Stimulated activated naive CD4-positive, alpha-beta T cell treated with Interleukin-2 at 50 U/mL for 16 hours (primary cell): ENCODE data around the gene ADORA1.

Experiments
- DNase-seq: peaks from one replicate; lab custom pipeline; 2025; lab: John Stamatoyannopoulos, UW

ADORA1 gene

GRCh38 chr1:203122159-203122558 lies 5.4 kb upstream of the ADORA1 start:
- DNase-seq = no peak

GRCh38 chr1:203124011-203124410 lies 3.5 kb upstream of the ADORA1 start:
- DNase-seq = no peak

GRCh38 chr1:203124546-203125317 lies 2.8 kb upstream of the ADORA1 start:
- no peak for DNase-seq

GRCh38 chr1:203126151-203126865 lies 1.2 kb upstream of the ADORA1 start:
- no peak for DNase-seq

GRCh38 chr1:203126866-203127665 lies 460 bp upstream of the ADORA1 start:
- DNase-seq = no peak

- no peak for DNase-seq
Observed at GRCh38 chr1:203128431-203128715, 847 bp downstream of the ADORA1 start.

- no peak for DNase-seq
Observed at GRCh38 chr1:203128716-203129500, 1.4 kb downstream of the ADORA1 start.

GRCh38 chr1:203129501-203130231 lies 2.1 kb downstream of the ADORA1 start:
- no peak for DNase-seq

- DNase-seq = no peak
Observed at GRCh38 chr1:203130358-203130985, 2.9 kb downstream of the ADORA1 start.

GRCh38 chr1:203131548-203132200 lies 4.1 kb downstream of the ADORA1 start:
- no peak for DNase-seq

- no peak for DNase-seq
Observed at GRCh38 chr1:203133970-203134725, 6.6 kb downstream of the ADORA1 start.

- DNase-seq = no peak
Observed at GRCh38 chr1:203135636-203136305, 8.2 kb downstream of the ADORA1 start.

GRCh38 chr1:203136409-203137042 lies 9.0 kb downstream of the ADORA1 start:
- DNase-seq = no peak

GRCh38 chr1:203137324-203137723 lies 9.8 kb downstream of the ADORA1 start:
- no peak for DNase-seq

- DNase-seq = no peak
Observed at GRCh38 chr1:203138066-203138465, 10.5 kb downstream of the ADORA1 start.

- no peak for DNase-seq
Observed at GRCh38 chr1:203139976-203140475, 12.5 kb downstream of the ADORA1 start.

- DNase-seq = no peak
Observed at GRCh38 chr1:203140743-203141520, 13.4 kb downstream of the ADORA1 start.

- DNase-seq = no peak
Observed at GRCh38 chr1:203142124-203142523, 14.6 kb downstream of the ADORA1 start.
